ENCODE measurements around the gene DYSF. TPM values are rescaled to one million over a fixed set of nuclear protein-coding genes. Genes with fewer than 3 reads are reported as not detected.

Gene DYSF
- total RNA-seq, 1 experiment from 2014 or later, result 0.31 TPM

- Histone ChIP-seq H3K9me3 (ENCODE audit: control insufficient read depth, insufficient read depth, low read depth, low read length) (no peaks in the 10 kb centered on the region), H3K27me3 (ENCODE audit: control insufficient read depth, insufficient read depth, low read length) (no peaks in the 10 kb centered on the region), H3K27ac (ENCODE audit: low read length) (no peak overlapping the region), H3K4me3 (ENCODE audit: low read depth in 2 of 2, low read length in 2 of 2) (no peak overlapping the region), H3K36me3 (ENCODE audit: control insufficient read depth, insufficient read depth, low read length) (no peaks in the 10 kb centered on the region), H3K4me1 (ENCODE audit: control insufficient read depth, insufficient read depth, low read length) (no peaks in the 10 kb centered on the region)
- no peak for DNase-seq (ENCODE audit: low read depth, low spot score)
- BruUV-seq (replicated peaks), result no TSS peak
- ChIA-PET CTCF (no interaction called here), POLR2A (no interaction called here)
- in situ Hi-C loops (cut with HindIII; ENCODE audit: low pct_unique_long_range_greater_than_20kb, low sequenced_read_pairs), result no loop called here
- ATAC-seq, result no peak
- TF ChIP-seq SIN3A (IDR thresholded peaks at IDR 0.05; ENCODE audit: borderline replicate concordance, insufficient read depth, low read depth, low read length), result no peak
- TF ChIP-seq, protein P1, sequence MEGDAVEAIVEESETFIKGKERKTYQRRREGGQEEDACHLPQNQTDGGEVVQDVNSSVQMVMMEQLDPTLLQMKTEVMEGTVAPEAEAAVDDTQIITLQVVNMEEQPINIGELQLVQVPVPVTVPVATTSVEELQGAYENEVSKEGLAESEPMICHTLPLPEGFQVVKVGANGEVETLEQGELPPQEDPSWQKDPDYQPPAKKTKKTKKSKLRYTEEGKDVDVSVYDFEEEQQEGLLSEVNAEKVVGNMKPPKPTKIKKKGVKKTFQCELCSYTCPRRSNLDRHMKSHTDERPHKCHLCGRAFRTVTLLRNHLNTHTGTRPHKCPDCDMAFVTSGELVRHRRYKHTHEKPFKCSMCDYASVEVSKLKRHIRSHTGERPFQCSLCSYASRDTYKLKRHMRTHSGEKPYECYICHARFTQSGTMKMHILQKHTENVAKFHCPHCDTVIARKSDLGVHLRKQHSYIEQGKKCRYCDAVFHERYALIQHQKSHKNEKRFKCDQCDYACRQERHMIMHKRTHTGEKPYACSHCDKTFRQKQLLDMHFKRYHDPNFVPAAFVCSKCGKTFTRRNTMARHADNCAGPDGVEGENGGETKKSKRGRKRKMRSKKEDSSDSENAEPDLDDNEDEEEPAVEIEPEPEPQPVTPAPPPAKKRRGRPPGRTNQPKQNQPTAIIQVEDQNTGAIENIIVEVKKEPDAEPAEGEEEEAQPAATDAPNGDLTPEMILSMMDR (IDR thresholded peaks at IDR 0.05), result no peak
- intact Hi-C loops (cut with micrococcal nuclease; ENCODE audit: unreplicated experiment), result no loop called here
Measured at GRCh38 chr2:71734620-71735019, 281.3 kb downstream of the DYSF start.

- H3K4me1 ChIP-seq (ENCODE audit: control insufficient read depth, insufficient read depth, low read length), result no peaks in the 10 kb centered on the region
- H3K36me3 ChIP-seq (ENCODE audit: control insufficient read depth, insufficient read depth, low read length), result no peaks in the 10 kb centered on the region
- no peak for DNase-seq (ENCODE audit: low read depth, low spot score)
- POLR2A ChIA-PET, result no interaction called here
- CTCF ChIA-PET, result no interaction called here
- H3K9me3 ChIP-seq (ENCODE audit: control insufficient read depth, insufficient read depth, low read depth, low read length), result no peaks in the 10 kb centered on the region
- H3K27me3 ChIP-seq (ENCODE audit: control insufficient read depth, insufficient read depth, low read length), result no peaks in the 10 kb centered on the region
- TF ChIP-seq, protein P2, sequence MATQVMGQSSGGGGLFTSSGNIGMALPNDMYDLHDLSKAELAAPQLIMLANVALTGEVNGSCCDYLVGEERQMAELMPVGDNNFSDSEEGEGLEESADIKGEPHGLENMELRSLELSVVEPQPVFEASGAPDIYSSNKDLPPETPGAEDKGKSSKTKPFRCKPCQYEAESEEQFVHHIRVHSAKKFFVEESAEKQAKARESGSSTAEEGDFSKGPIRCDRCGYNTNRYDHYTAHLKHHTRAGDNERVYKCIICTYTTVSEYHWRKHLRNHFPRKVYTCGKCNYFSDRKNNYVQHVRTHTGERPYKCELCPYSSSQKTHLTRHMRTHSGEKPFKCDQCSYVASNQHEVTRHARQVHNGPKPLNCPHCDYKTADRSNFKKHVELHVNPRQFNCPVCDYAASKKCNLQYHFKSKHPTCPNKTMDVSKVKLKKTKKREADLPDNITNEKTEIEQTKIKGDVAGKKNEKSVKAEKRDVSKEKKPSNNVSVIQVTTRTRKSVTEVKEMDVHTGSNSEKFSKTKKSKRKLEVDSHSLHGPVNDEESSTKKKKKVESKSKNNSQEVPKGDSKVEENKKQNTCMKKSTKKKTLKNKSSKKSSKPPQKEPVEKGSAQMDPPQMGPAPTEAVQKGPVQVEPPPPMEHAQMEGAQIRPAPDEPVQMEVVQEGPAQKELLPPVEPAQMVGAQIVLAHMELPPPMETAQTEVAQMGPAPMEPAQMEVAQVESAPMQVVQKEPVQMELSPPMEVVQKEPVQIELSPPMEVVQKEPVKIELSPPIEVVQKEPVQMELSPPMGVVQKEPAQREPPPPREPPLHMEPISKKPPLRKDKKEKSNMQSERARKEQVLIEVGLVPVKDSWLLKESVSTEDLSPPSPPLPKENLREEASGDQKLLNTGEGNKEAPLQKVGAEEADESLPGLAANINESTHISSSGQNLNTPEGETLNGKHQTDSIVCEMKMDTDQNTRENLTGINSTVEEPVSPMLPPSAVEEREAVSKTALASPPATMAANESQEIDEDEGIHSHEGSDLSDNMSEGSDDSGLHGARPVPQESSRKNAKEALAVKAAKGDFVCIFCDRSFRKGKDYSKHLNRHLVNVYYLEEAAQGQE (IDR thresholded peaks at IDR 0.05; ENCODE audit: insufficient read depth in 1 of 2, low read depth in 2 of 2, low read length in 1 of 2), result no peak
- TF ChIP-seq, protein P1 (IDR thresholded peaks at IDR 0.05), result no peak
- no peak for TF ChIP-seq TCF7L2 (IDR thresholded peaks at IDR 0.05; ENCODE audit: low read depth, low read length)
- TF ChIP-seq POLR2AphosphoS5 (IDR thresholded peaks at IDR 0.05; ENCODE audit: low read depth, low read length), result no peak
- no peak for TF ChIP-seq SIN3A (IDR thresholded peaks at IDR 0.05; ENCODE audit: borderline replicate concordance, insufficient read depth, low read depth, low read length)
- no peak overlapping the region for H3K4me3 ChIP-seq (ENCODE audit: low read depth in 2 of 2, low read length in 2 of 2)
- no TSS peak for BruUV-seq (replicated peaks)
- intact Hi-C loops (cut with micrococcal nuclease; ENCODE audit: unreplicated experiment) (no loop called here), in situ Hi-C loops (cut with HindIII; ENCODE audit: low pct_unique_long_range_greater_than_20kb, low sequenced_read_pairs) (no loop called here)
- ATAC-seq, result no peak
- H3K27ac ChIP-seq (ENCODE audit: low read length), result no peak overlapping the region
Measured at GRCh38 chr2:71735676-71736075, 282.3 kb downstream of the DYSF start.

Other genes with a start within 250 kb of the DYSF start
- 1.4 TPM for gene PAIP2B, start 226.5 kb upstream of the DYSF start, total RNA-seq (2021; ENCODE audit: unreplicated experiment)
- gene ZNF638, start 121.8 kb upstream of the DYSF start, total RNA-seq (2021; ENCODE audit: unreplicated experiment), result 80.8 TPM